GM12878 (cell line): ENCODE data around the gene APPBP2. TPM values are rescaled to one million over a fixed set of nuclear protein-coding genes. Genes with fewer than 3 reads are reported as not detected.

Experiments used
- ATAC-seq: fragments of 200-7000 bp; cut with Tn5 transposase; 3 replicates; pipeline ENCODE4 v1.9.1; 2020; ENCODE audit warnings: mild to moderate bottlenecking, moderate library complexity
- BruUV-seq: library from RNA; stranded (reverse); fragments of 400-500 nt; replicated peaks from 2 replicates; lab custom pipeline; 2021; lab: Mats Ljungman, UMichigan
- CTCF ChIA-PET: fragments of 300-600 bp; sonication (Branson Sonifier 250); formaldehyde crosslinking; extraction: SDS; loops from one replicate; lab custom pipeline; 2021; ENCODE audit warnings: inconsistent platforms; lab: Yijun Ruan, JAX
- POLR2A ChIA-PET: fragments of 350-600 bp; formaldehyde crosslinking; extraction: SDS; loops from one replicate; lab custom pipeline; 2021; ENCODE audit warnings: inconsistent platforms; lab: Charles Lee
- RAD21 ChIA-PET: fragments of 300-600 bp; sonication (Branson Sonifier 250); formaldehyde crosslinking; loops from one replicate; lab custom pipeline; 2023; ENCODE audit warnings: antibody characterized with exemption; ENCODE audit not compliant: unreplicated experiment; lab: Charles Lee
- SMC1A ChIA-PET: fragments of 300-600 bp; sonication (Branson Sonifier 250); formaldehyde crosslinking; loops from one replicate; lab custom pipeline; 2023; ENCODE audit not compliant: unreplicated experiment, uncharacterized antibody; lab: Charles Lee
- DNase-seq: peaks from one replicate; pipeline ENCODE4 v3.0.0-alpha.2; 2011; ENCODE audit warnings: low read depth, low spot score
- FAIRE-seq: peaks from 3 replicates; lab custom pipeline; 2011; peaks lifted over from hg19 to GRCh38; lab: Jason Lieb, UNC
- H2AFZ ChIP-seq: 2 replicates; pipeline ENCODE4 v1.6.0; 2011; ENCODE audit warnings: low read depth, low read length, control low read depth; ENCODE audit not compliant: control insufficient read depth
- H3K27ac ChIP-seq: 2 replicates; pipeline ENCODE4 v1.5.1; 2011; ENCODE audit warnings: control low read depth; ENCODE audit not compliant: control insufficient read depth, insufficient read depth
- H3K27me3 ChIP-seq, 2 experiments: replicated peaks in 1 of 2; 2 replicates each; pipeline versions ENCODE4 v1.6.0 to v1.6.1; 2011; ENCODE audit warnings: low read length in 1 of 2; ENCODE audit not compliant: control insufficient read depth in 2 of 2, insufficient read depth in 2 of 2
- H3K36me3 ChIP-seq, 2 experiments: 2 replicates each; pipeline ENCODE4 v1.5.1; 2011; ENCODE audit warnings: low read length in 1 of 2; ENCODE audit not compliant: control insufficient read depth in 2 of 2, insufficient read depth in 2 of 2
- H3K4me1 ChIP-seq: 2 replicates; pipeline ENCODE4 v1.6.1; 2011; ENCODE audit warnings: mild to moderate bottlenecking, low read length, moderate library complexity, mixed read lengths; ENCODE audit not compliant: control insufficient read depth, insufficient read depth
- H3K4me2 ChIP-seq: 2 replicates; pipeline ENCODE4 v1.6.0; 2011; ENCODE audit warnings: control low read depth; ENCODE audit not compliant: control insufficient read depth, insufficient read depth
- H3K4me3 ChIP-seq: fragments of 200-600 bp; sonication (generic); 2 replicates; pipeline ENCODE4 v1.5.1; 2016
- H3K79me2 ChIP-seq: 2 replicates; pipeline ENCODE4 v1.6.0; 2011; ENCODE audit warnings: low read length; ENCODE audit not compliant: control insufficient read depth, insufficient read depth
- H3K9ac ChIP-seq: 2 replicates; pipeline ENCODE4 v1.8.0; 2011; ENCODE audit warnings: low read length, control low read depth, mixed read lengths; ENCODE audit not compliant: control insufficient read depth, insufficient read depth
- H3K9me3 ChIP-seq: replicated peaks from 3 replicates; pipeline ENCODE4 v1.5.1; 2011; ENCODE audit warnings: mild to moderate bottlenecking, low read length; ENCODE audit not compliant: control insufficient read depth, insufficient read depth
- H4K20me1 ChIP-seq: 2 replicates; pipeline ENCODE4 v1.6.0; 2011; ENCODE audit not compliant: control insufficient read depth, insufficient read depth
- DPF2 ChIP-seq: fragments of 450-650 bp; IDR thresholded peaks from 2 replicates; pipeline ENCODE4 v1.6.1; 2017; ENCODE audit warnings: mild to moderate bottlenecking
- FOXM1 ChIP-seq: IDR thresholded peaks from 2 replicates; pipeline ENCODE4 v1.6.1; 2012; ENCODE audit warnings: low read depth, mild to moderate bottlenecking, inconsistent platforms, low read length, moderate library complexity
- NR2C1 ChIP-seq: fragments of 450-650 bp; IDR thresholded peaks from 2 replicates; pipeline ENCODE4 v1.6.1; 2017; ENCODE audit warnings: antibody characterized with exemption, mild to moderate bottlenecking, moderate library complexity
- SMAD5 ChIP-seq: IDR thresholded peaks from 2 replicates; pipeline ENCODE4 v1.6.1; 2016; ENCODE audit warnings: antibody characterized with exemption, low read depth
- TAF1 ChIP-seq: IDR thresholded peaks from 2 replicates; pipeline ENCODE4 v1.6.1; 2011; ENCODE audit warnings: mild to moderate bottlenecking, low read depth, low read length, borderline replicate concordance
- ZNF217 ChIP-seq: fragments of 450-650 bp; IDR thresholded peaks from 2 replicates; pipeline ENCODE4 v1.6.1; 2017; ENCODE audit warnings: antibody characterized with exemption, mild to moderate bottlenecking
- WGBS: methylation state at CpG from one replicate; pipeline ENCODE4 v1.1.6; 2016; ENCODE audit warnings: low lambda C conversion rate; ENCODE audit not compliant: insufficient replicate concordance, insufficient coverage; ENCODE audit errors: missing lambda C conversion rate; 5-methylcytosine and 5-hydroxymethylcytosine counted together
- in situ Hi-C: fragments of 300-500 bp; cut with MboI; formaldehyde crosslinking; loops from 9 replicates; pipeline ENCODE4 v1.14.3; 2018; ENCODE audit warnings: mixed read lengths
- intact Hi-C: fragments of 100-400 bp; cut with micrococcal nuclease; formaldehyde crosslinking; loops from one replicate; pipeline ENCODE4 v1.14.2; 2022; ENCODE audit not compliant: unreplicated experiment
- polyA plus RNA-seq, 11 experiments: library from polyadenylated mRNA; depleted of rRNA in 4 of 11; unstranded in 6 of 11; stranded (reverse) in 5 of 11; fragments of >200 nt; fragmentation: Nextera tagmentation in 4 of 11; fragmentation: Illumina TruSeq in 1 of 11; extraction: Ambion mirVana in 4 of 11; extraction: Trizol in 1 of 11; gene quantifications; 1 replicate in 1 of 11; 2 replicates in 10 of 11; pipeline versions ENCODE4 v1.2.1 to v1.2.3, GENCODE V29; 2011 to 2016; ENCODE audit warnings: inconsistent platforms in 2 of 11, missing spikeins in 2 of 11, low read depth in 1 of 11
- total RNA-seq, 4 experiments: library from RNA; depleted of rRNA in 3 of 4; stranded (reverse); fragments of >200 nt in 3 of 4; fragmentation: Illumina TruSeq in 1 of 4; extraction: Trizol in 1 of 4; gene quantifications; 2 replicates each; pipeline versions ENCODE4 v1.2.1 to v1.2.3, GENCODE V29; 2013 to 2021
- TF ChIP-seq, protein P1 (sequence below): fragments of 450-650 bp; conservative IDR thresholded peaks from 2 replicates; pipeline ENCODE4 v1.6.1; 2017; ENCODE audit warnings: mild to moderate bottlenecking, moderate library complexity
- TF ChIP-seq, protein P2 (sequence below): IDR thresholded peaks from 2 replicates; pipeline ENCODE4 v1.6.1; 2012; ENCODE audit warnings: low read length, inconsistent platforms

Gene APPBP2
- total and polyA plus RNA-seq, 10 of the 15 experiments (the other 5 are each of a cell fraction or from before 2014, with no cell fraction given): 4.3 to 30.8 (median 13.1) TPM

DNA sequence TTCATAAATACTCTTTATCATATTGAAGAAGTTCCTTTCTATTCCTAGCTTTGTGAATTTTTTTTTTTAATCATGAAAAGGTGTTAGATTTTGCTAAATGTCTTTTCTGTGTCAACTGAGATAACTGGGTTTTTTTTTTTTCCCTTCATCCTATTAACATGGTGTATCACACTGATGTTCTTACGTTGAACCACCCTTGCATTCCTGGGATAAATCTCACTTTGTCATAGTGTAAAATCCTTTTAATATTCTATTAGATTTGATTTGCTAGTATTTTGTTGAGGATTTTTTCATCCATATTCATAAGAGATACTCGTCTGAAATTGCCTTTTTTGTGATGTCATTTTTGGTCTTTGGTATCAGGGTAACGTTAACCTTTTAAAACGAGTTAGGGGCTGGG, 54.6 kb downstream of the APPBP2 start:
- H3K4me2 ChIP-seq: no peak overlapping the region
- 99% methylated on average over 4 of the region's 4 CpGs for WGBS
- no peaks in the 10 kb centered on the region for H4K20me1 ChIP-seq
- DNase-seq (no peak), FAIRE-seq (no peak), ATAC-seq (no peak)
- ChIA-PET RAD21 (no interaction called here), SMC1A (interaction anchor here (0.6 to 0.9 kb wide), 3 partner anchors 9 to 568 kb away, joined by 3 to 5 read pairs (median 4); no protein-coding TSS in a partner anchor), CTCF (interaction anchor here (0.6 to 0.9 kb wide), 3 partner anchors 53 to 167 kb away, joined by 3 to 4 read pairs (median 3); no protein-coding TSS in a partner anchor), POLR2A (no interaction called here)
- H3K27ac ChIP-seq: no peak overlapping the region
- no peaks in the 10 kb centered on the region for H3K36me3 ChIP-seq
- no peak overlapping the region for H3K9ac ChIP-seq
- BruUV-seq: no TSS peak
- no peaks in the 10 kb centered on the region; the same call in none of the 3 replicates for H3K9me3 ChIP-seq
- in situ Hi-C loops (no loop called here), intact Hi-C loops (no loop called here)
- no peak for TF ChIP-seq SMAD5
- no peak for TF ChIP-seq DPF2
- TF ChIP-seq NR2C1: no peak
- TF ChIP-seq TAF1: no peak
- no peak for TF ChIP-seq FOXM1
- TF ChIP-seq, protein P1, sequence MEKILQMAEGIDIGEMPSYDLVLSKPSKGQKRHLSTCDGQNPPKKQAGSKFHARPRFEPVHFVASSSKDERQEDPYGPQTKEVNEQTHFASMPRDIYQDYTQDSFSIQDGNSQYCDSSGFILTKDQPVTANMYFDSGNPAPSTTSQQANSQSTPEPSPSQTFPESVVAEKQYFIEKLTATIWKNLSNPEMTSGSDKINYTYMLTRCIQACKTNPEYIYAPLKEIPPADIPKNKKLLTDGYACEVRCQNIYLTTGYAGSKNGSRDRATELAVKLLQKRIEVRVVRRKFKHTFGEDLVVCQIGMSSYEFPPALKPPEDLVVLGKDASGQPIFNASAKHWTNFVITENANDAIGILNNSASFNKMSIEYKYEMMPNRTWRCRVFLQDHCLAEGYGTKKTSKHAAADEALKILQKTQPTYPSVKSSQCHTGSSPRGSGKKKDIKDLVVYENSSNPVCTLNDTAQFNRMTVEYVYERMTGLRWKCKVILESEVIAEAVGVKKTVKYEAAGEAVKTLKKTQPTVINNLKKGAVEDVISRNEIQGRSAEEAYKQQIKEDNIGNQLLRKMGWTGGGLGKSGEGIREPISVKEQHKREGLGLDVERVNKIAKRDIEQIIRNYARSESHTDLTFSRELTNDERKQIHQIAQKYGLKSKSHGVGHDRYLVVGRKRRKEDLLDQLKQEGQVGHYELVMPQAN: no peak
- H2AFZ ChIP-seq: no peak overlapping the region
- peaks cover 6% of the 10 kb centered on the region; the same call in 1 of the 2 replicates for H3K4me1 ChIP-seq
- H3K27me3 ChIP-seq: no peaks in the 10 kb centered on the region
- no peaks in the 10 kb centered on the region for H3K79me2 ChIP-seq
- no peak overlapping the region for H3K4me3 ChIP-seq

DNA sequence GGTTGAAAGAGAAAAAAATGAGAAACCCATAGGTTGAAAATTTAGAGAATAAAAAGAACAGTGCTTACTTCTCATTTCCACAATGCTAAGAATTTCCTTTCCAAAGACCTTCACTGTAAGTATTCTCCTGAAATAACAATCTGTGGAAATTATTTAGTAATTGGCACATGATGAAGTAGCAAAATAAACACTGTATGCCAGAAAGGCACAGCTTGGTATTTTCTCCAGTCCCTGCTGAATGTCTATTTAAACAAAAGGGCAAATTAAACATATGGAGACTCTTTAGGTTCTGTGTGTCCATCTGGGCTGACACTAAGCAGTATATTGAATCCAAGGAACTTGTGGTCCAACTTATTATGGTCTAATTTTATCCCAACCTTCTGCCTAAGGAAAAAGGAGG, 57.7 kb downstream of the APPBP2 start:
- TF ChIP-seq, protein P2, sequence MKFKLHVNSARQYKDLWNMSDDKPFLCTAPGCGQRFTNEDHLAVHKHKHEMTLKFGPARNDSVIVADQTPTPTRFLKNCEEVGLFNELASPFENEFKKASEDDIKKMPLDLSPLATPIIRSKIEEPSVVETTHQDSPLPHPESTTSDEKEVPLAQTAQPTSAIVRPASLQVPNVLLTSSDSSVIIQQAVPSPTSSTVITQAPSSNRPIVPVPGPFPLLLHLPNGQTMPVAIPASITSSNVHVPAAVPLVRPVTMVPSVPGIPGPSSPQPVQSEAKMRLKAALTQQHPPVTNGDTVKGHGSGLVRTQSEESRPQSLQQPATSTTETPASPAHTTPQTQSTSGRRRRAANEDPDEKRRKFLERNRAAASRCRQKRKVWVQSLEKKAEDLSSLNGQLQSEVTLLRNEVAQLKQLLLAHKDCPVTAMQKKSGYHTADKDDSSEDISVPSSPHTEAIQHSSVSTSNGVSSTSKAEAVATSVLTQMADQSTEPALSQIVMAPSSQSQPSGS: no peak
- TF ChIP-seq ZNF217: no peak
- no peak for ATAC-seq
- no peak for DNase-seq
- Histone ChIP-seq H3K27me3 (no peaks in the 10 kb centered on the region), H3K36me3 (peaks cover 2 to 18% of the 10 kb centered on the region in 2 experiments; a peak in 2 of 4 replicates), H3K4me2 (no peak overlapping the region), H3K4me1 (peaks cover 6% of the 10 kb centered on the region; the same call in 1 of the 2 replicates), H3K4me3 (no peak overlapping the region), H4K20me1 (no peaks in the 10 kb centered on the region), H3K79me2 (no peaks in the 10 kb centered on the region), H3K27ac (no peak overlapping the region), H3K9me3 (no peaks in the 10 kb centered on the region; the same call in none of the 3 replicates), H3K9ac (no peak overlapping the region), H2AFZ (no peak overlapping the region)
- BruUV-seq: no TSS peak
- ChIA-PET SMC1A (no interaction called here), CTCF (no interaction called here), RAD21 (no interaction called here), POLR2A (no interaction called here)
- intact Hi-C loops (no loop called here), in situ Hi-C loops (no loop called here)
- no peak for FAIRE-seq
